ENCODE measurements around the gene STMN3.

GRCh38 chr20:63690003-63690897 lies 37.0 kb upstream of the STMN3 start:
- TF ChIP-seq, protein P1, sequence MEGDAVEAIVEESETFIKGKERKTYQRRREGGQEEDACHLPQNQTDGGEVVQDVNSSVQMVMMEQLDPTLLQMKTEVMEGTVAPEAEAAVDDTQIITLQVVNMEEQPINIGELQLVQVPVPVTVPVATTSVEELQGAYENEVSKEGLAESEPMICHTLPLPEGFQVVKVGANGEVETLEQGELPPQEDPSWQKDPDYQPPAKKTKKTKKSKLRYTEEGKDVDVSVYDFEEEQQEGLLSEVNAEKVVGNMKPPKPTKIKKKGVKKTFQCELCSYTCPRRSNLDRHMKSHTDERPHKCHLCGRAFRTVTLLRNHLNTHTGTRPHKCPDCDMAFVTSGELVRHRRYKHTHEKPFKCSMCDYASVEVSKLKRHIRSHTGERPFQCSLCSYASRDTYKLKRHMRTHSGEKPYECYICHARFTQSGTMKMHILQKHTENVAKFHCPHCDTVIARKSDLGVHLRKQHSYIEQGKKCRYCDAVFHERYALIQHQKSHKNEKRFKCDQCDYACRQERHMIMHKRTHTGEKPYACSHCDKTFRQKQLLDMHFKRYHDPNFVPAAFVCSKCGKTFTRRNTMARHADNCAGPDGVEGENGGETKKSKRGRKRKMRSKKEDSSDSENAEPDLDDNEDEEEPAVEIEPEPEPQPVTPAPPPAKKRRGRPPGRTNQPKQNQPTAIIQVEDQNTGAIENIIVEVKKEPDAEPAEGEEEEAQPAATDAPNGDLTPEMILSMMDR (IDR thresholded peaks at IDR 0.05): no peak
- no peak for TF ChIP-seq POLR2A (IDR thresholded peaks at IDR 0.05)

Measured in vagina (tissue), 2 donors.